SK-MEL-5 (cell line): Measurements from ENCODE around the gene TMEM114. TPM values are rescaled to one million over a fixed set of nuclear protein-coding genes. Genes with fewer than 3 reads are reported as not detected.

Experiments
- DNase-seq: peaks from one replicate; pipeline ENCODE4 v3.0.0-alpha.2; 2016; ENCODE audit warnings: low read depth, low spot score
- in situ Hi-C: cut with HindIII; loops from 2 replicates; pipeline ENCODE4 v1.10.0; 2016; ENCODE audit warnings: low sequenced_read_pairs, high pct_unique_total_duplicates, low pct_unique_long_range_greater_than_20kb
- total RNA-seq: library from RNA; depleted of rRNA; stranded (reverse); fragments of >200 nt; shearing (Covaris generic); gene quantifications from 2 replicates; pipeline ENCODE4 v1.2.3, GENCODE V29; 2014; rRNA removed

The TMEM114 gene
- total RNA-seq, 1 experiment from 2014 or later, result not detected

GRCh38 chr16:8533509-8533908 is 56.8 kb downstream of the TMEM114 start:
- in situ Hi-C loops, result no loop called here
- no peak for DNase-seq

GRCh38 chr16:8530752-8531384 is 59.4 kb downstream of the TMEM114 start:
- in situ Hi-C loops, result no loop called here
- DNase-seq, result no peak

- no peak for DNase-seq
- in situ Hi-C loops, result no loop called here
Observed at GRCh38 chr16:8528471-8528870, 61.8 kb downstream of the TMEM114 start.

- in situ Hi-C loops, result no loop called here
Observed at GRCh38 chr16:8523932-8524331, 66.4 kb downstream of the TMEM114 start.

GRCh38 chr16:8522757-8523156 is 67.6 kb downstream of the TMEM114 start:
- no peak for DNase-seq

More at GRCh38 chr16:8523932-8524331, 66.4 kb downstream of the TMEM114 start:
- DNase-seq, result no peak

GRCh38 chr16:8519643-8520042 is 70.7 kb downstream of the TMEM114 start:
- DNase-seq, result no peak
- in situ Hi-C loops, result no loop called here

More at GRCh38 chr16:8522757-8523156, 67.6 kb downstream of the TMEM114 start:
- in situ Hi-C loops, result no loop called here

Other genes starting within 250 kb of the TMEM114 start
- 10.4 and 10.8 TPM in 2 replicates for gene METTL22, start 31.2 kb upstream of the TMEM114 start, total RNA-seq
- 0.53 and 0.92 TPM in 2 replicates for gene ABAT, start 84.1 kb upstream of the TMEM114 start, total RNA-seq
- 5.4 and 7.0 TPM in 2 replicates for gene TMEM186, start 207.1 kb upstream of the TMEM114 start, total RNA-seq
- 48.9 and 49.2 TPM in 2 replicates for gene PMM2, start 207.3 kb upstream of the TMEM114 start, total RNA-seq